SK-MEL-5 (cell line): ENCODE data around the gene QRICH2. TPM values are rescaled to one million over a fixed set of nuclear protein-coding genes. Genes with fewer than 3 reads are reported as not detected.

ENCODE experiments used
- DNase-seq: peaks from one replicate; pipeline ENCODE4 v3.0.0-alpha.2; 2016; ENCODE audit warnings: low read depth, low spot score
- in situ Hi-C: cut with HindIII; loops from 2 replicates; pipeline ENCODE4 v1.10.0; 2016; ENCODE audit warnings: low sequenced_read_pairs, high pct_unique_total_duplicates, low pct_unique_long_range_greater_than_20kb
- total RNA-seq: library from RNA; depleted of rRNA; stranded (reverse); fragments of >200 nt; shearing (Covaris generic); gene quantifications from 2 replicates; pipeline ENCODE4 v1.2.3, GENCODE V29; 2014

Gene QRICH2
- total RNA-seq, 1 experiment from 2014 or later, result 2.7 TPM

DNA sequence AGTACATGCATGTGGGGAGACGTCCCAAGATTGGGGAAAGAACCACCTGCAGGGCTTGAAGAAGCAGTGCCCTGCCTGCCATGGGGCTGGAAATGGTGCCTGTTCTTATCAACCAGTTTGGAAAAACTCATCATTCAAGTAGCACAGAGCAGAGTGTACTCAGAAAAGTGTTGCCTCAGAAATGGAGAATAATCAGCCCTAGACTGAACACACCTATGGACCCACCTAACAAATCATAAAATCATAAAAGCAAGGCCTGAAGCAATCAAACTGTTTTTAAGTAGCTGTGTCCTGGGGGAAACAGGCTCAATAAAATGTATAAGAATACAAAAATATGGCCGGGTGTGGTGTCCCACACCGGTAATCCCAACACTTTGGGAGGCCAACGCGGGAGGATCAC is 11.2 kb downstream of the QRICH2 start:
- no peak for DNase-seq
- in situ Hi-C loops, result no loop called here

DNA sequence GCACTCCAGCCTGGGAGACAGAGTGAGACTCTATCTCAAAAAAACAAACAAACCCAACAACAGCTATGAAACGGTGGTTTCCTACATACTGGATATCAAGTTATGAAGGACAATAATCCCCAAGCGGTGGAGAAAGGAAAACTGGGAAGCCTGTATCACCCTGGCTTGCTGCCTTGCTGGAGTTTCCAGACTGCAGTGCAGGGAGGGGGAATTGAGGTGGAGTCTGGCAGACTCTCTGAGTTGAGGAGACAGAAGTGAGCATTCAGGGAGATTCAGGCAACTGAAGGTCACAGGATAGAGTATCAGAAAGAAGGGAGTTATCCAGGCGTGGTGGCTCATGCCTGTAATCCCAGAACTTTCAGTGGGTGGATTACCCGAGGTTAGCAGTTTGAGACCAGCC is 11.9 kb downstream of the QRICH2 start:
- DNase-seq, result peak; percentile 58
- in situ Hi-C loops, result no loop called here

- in situ Hi-C loops, result no loop called here
- DNase-seq, result no peak
Measured at GRCh38 chr17:76293106-76293505, 15.0 kb downstream of the QRICH2 start.

DNA sequence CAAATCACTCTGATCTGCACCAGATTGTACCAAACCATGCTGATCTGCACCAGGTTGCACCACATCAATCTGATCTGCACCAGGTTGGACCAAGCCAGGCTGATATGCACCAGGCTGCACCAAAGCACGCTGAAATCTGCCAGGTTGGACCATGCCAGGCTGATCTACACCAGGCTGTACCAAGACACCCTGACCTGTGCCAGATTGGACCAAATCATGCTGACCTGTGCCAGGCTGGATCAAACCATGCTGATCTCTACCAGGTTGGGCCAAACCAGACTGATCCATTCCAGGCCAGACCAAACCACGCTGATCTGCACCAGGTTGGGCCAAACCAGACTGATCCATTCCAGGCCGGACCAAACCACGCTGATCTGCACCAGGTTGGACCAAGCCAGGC is 15.5 kb downstream of the QRICH2 start:
- in situ Hi-C loops, result no loop called here
- no peak for DNase-seq

- no peak for DNase-seq
- in situ Hi-C loops, result no loop called here
Measured at GRCh38 chr17:76281573-76282371, 26.3 kb downstream of the QRICH2 start.

DNA sequence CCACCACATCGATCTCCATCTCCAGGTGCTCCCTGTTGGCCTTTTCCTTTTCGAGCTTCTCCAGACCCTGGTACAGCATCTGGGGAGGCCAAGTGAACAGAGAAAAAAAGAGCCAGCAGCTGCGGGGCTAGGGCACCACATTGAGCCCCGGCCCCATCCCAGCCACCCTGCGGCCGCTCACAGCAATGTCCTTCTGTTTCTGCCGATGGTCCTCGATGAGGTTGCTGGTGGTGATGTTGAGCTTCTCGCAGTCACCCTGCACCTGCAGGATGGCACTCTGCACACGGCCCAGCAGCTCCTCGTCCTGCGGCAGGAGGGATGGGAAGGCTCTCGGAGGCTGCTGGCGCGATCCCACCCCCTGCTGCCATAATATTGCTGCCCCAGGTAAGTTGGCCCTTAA is 27.4 kb downstream of the QRICH2 start:
- no peak for DNase-seq
- in situ Hi-C loops, result no loop called here

- in situ Hi-C loops, result no loop called here
- DNase-seq, result no peak
Measured at GRCh38 chr17:76279742-76280287, 28.3 kb downstream of the QRICH2 start.

DNA sequence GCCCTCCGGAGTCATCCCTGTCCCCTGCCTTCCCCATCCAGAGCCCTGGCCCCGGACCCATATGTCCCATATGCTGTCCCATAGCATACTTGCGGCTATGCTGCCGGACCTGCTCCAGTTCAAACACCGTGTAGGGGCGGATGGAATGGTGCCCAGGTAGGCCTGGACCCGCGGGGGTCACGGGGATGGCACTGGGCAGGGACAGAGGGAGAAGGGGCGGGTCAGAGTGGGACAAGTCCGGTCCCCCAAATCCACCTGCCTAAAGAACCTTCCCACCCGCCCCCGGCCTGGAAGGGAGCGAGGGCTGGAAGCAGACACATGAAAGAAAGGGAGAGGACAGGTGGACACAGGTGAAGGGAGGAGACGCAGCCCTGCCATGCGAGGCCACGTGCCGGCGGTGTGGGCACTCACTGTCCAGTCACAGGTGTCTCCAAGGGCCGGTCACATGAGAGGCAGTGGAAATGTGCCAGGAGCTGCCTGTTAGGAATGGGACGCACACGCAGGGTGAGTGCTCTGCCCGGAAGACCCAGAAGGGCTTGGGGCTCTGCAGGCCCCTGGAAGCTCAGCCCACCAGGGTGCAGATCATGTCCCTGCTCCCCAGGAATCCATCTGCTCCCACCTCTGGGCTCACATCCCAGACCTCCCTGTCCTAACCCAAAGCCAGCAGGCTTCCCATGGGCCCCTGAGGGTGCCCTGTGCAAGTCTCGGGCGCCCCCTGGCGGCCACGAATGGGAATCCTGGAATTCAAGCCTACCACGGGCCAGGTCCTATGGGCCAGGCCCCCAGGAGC is 28.9 kb downstream of the QRICH2 start:
- peak; percentile 91 for DNase-seq
- in situ Hi-C loops, result no loop called here

- in situ Hi-C loops, result no loop called here
Measured at GRCh38 chr17:76278268-76278908, 29.7 kb downstream of the QRICH2 start.

DNA sequence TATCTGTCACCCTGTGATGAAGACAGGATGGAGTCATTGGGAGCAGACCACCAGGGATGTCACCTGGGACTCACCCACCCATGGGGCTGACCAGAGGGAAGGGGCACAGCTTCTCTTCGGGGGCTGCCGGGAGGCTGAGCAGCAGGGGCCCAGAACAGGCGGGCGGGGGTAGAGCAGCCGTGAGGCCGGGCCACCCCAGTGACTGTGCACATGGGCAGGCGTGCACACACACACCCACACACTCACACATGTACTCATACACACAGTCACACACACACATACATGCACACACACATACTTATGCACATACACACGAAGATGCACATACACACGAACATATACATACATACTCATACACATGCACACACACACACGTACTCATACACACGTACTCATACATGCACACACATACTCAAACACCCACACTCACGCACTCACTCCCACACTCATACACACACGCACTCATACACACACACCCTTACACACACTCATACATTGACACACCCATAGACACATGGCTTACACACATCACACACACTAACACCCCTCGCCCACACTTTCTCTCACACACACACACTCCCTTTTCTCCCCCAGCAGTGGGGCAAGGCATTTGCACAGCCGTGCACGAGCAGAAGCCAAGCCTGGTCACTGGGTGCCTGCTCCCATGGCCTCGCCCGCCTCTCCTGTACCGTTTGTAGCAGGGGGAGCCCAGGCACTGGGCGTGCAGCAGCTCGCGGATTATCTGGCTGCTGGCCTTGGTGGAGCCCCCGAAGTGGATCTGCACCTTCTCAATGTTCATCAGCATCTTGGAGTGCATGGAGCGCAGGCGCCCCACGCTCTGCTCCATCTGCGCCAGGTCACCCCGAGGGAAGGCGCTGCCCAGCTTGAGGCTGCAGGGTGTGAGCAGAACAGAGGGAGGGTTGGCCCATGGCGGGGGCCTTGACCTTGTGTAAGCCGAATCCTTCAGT is 30.5 kb downstream of the QRICH2 start:
- in situ Hi-C loops, result no loop called here
- DNase-seq, result no peak

More at GRCh38 chr17:76278268-76278908, 29.7 kb downstream of the QRICH2 start:
- DNase-seq, result no peak

DNA sequence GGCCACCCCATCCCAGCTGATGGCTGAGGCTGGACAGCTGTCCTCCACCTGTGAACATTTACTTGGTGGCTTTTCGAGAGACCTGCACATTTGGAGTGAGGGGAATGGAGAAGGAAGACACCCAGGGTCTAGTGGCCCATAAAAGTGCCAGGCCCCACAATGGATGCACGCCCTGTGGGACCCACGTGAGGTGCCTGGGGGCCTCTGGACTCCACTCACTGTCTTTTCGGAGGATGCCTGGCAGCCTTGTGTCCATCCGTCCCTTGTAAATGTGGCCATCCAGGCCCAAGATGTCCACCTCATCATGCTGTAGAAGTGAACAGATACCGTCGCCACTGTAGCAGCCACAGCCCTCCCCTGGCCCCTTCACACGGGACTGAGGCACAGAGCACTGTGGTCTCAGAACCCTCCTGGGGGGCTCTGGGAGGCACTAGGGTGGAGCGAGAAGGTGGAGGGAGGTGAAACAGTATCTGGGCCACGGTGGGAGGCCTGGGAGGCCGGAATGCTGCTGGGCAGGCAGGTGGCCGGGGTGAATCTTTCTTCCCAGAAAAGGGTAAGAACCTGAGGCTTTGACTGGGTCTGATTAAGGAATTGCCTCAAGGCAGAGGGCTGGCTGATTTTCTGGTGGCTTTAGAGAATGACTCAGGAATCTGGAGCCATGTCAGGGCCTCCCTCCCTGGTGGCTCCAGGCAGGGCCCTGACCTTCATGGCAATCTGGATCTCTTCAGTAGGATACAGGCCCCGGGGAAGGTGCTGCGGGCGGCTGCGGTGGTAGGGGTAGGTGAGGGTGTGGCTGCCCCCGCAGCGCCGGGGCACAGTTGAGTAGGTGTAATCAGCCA is 31.4 kb downstream of the QRICH2 start:
- DNase-seq, result no peak
- in situ Hi-C loops, result no loop called here

GRCh38 chr17:76276069-76276431 is 32.0 kb downstream of the QRICH2 start:
- in situ Hi-C loops, result no loop called here
- DNase-seq, result no peak

DNA sequence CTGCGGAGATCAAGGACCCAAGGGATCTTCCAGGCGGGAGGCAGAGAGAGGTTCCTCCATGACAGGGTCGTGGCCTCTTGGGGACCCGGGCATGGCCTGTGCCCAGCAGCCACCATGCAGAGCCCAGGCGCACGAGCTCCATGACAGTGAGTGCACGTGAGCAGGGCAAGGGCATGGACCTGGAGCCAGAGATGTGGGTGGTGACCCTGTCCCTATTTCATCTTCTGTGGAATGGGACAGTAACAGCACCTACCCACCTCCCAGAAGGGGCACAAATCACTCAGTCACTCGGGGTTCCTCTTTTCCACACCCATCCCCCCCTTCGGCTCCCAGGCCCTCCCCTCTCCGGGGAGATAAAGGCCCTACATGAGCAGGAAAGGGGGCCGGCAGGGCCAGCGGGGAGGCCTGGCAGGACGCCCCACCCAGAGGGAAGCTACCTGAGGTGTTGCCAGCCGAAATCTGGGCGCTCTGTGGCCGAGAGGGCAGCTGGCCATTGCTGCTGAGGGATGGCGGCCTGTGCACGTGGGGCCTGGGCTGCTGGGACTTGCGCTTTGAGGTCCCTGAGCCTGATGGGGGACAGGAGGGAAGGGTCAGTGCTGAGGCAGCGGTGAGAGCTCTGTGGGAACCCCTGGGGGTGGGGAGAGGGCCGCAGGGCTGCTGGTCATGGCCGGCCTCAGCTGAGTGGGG is 32.6 kb downstream of the QRICH2 start:
- no peak for DNase-seq

GRCh38 chr17:76274112-76274956 is 33.7 kb downstream of the QRICH2 start:
- DNase-seq, result peak; percentile 44
- in situ Hi-C loops, result no loop called here

More for the DNA sequence above, 32.6 kb downstream of the QRICH2 start:
- in situ Hi-C loops, result no loop called here

- in situ Hi-C loops, result no loop called here
- no peak for DNase-seq
Measured at GRCh38 chr17:76273445-76274111, 34.5 kb downstream of the QRICH2 start.
